ENCODE results near the gene MAD2L1BP. TPM values are rescaled to one million over a fixed set of nuclear protein-coding genes. Genes with fewer than 3 reads are reported as not detected.

The MAD2L1BP gene
- total RNA-seq, 1 experiment from 2014 or later = 46.3 TPM

DNA sequence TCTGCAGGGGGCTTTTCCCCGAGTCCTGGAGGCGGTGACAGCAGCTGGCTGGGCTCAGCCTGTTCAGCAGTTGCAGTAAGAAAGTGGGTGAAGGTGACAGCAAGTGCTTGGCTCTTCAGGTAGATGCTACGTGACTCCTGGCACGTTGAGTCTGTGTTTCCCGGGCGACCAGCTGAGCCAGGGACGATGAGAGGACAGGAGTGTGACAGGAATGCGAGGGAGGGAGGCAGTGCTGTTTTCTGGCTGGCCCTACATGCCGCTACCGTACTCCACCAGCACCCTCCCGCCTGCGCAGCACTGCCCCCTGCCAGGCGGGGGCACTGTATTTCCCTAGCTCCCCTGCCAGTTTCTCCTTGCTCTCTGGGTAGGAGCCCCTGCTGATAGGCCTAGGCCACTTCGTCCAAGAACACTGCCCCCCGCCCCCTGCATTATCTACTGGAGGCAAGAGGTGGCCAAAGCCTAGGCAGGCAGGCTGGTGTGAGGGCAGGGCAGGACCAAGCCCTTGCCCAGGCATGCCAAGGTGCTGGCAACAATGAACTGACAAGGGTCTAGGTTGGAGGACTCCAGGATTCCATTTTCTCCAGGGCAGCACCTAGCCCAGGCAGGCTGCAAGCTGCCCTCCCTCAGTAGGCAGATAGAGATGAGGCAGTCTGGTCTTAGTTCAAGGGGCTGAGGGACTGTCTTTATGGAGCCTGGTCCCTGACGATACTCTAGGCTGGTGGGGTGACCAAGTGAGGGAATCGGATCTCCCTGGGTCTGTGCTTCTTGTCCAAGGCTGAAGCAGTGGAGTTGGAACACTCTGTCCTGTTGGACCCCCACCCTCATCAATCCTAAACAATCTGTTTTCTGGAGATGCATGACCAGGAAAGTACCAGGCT is 32.8 kb downstream of the MAD2L1BP start:
- no peak overlapping the region for H2BK120ac ChIP-seq (ENCODE audit: low read depth, low read length, poor library complexity, severe bottlenecking)
- H3K27ac Mint-ChIP-seq = peak overlapping the region; percentile 27 to 85 (median 44); a peak in 4 of 7 replicates

More for the DNA sequence above, 32.8 kb downstream of the MAD2L1BP start:
- H3K4me2 ChIP-seq (ENCODE audit: insufficient read depth, insufficient read length, low read length) = peak overlapping the region; percentile 5
- no CpG with 5 or more reads among the region's 17 CpGs for WGBS (ENCODE audit: extremely low coverage, insufficient read length, low lambda C conversion rate)
- no peak overlapping the region for H3K23ac ChIP-seq (ENCODE audit: insufficient read length, low read depth, low read length)
- H3K56ac ChIP-seq (ENCODE audit: insufficient read length, low read depth, low read length) = no peak overlapping the region
- no peaks in the 10 kb centered on the region for H3K9me3 ChIP-seq (ENCODE audit: control insufficient read depth, low read depth, low read length)
- H3K18ac ChIP-seq (ENCODE audit: insufficient read length, low read depth, low read length) = peak overlapping the region; percentile 4
- H3K9me3 Mint-ChIP-seq = no peaks in the 10 kb centered on the region; a peak in 2 of 5 replicates
- peaks cover 32 to 39% of the 10 kb centered on the region in 2 experiments for H3K4me1 Mint-ChIP-seq
- H3K36me3 Mint-ChIP-seq (ENCODE audit: insufficient read depth in 1 of 3, low read depth in 3 of 3) = peaks cover 11 to 32% (median 29%) of the 10 kb centered on the region in 3 experiments
- peak overlapping the region; percentile 39 to 63; a peak in 4 of 5 replicates for H3K4me3 Mint-ChIP-seq
- H2AFZ ChIP-seq (ENCODE audit: low read length) = no peak overlapping the region
- no peak overlapping the region for H3T11ph ChIP-seq (ENCODE audit: low read length)
- no peak overlapping the region for H3K27ac ChIP-seq (ENCODE audit: insufficient read length, low read depth, low read length)
- DNase-seq = peak; percentile 88
- no peak overlapping the region for H4K5ac ChIP-seq (ENCODE audit: insufficient read length, low read depth, low read length)
- H3K4ac ChIP-seq (ENCODE audit: low read depth, low read length) = no peak overlapping the region
- H4K20me1 ChIP-seq (ENCODE audit: control insufficient read depth, insufficient read depth, insufficient read length) = no peaks in the 10 kb centered on the region
- no peak overlapping the region; the same call in 1 of the 2 replicates for H3K14ac ChIP-seq (ENCODE audit: insufficient read depth, low read length)
- no peak overlapping the region for H4K8ac ChIP-seq (replicated peaks; ENCODE audit: insufficient read length, low read depth, low read length)
- H2AK5ac ChIP-seq (ENCODE audit: insufficient read length, low read length) = no peak overlapping the region
- no peak overlapping the region for H2BK20ac ChIP-seq (ENCODE audit: low read depth, low read length, poor library complexity, severe bottlenecking)
- no peak overlapping the region for H2BK12ac ChIP-seq (ENCODE audit: insufficient read length, low read depth, low read length)
- no peaks in the 10 kb centered on the region for H3K23me2 ChIP-seq (ENCODE audit: insufficient read length, low read depth, low read length, poor library complexity, severe bottlenecking)
- no peaks in the 10 kb centered on the region for H3K79me1 ChIP-seq (ENCODE audit: insufficient read depth, low read depth, low read length, poor library complexity, severe bottlenecking)
- peaks cover 18% of the 10 kb centered on the region for H3K27me3 Mint-ChIP-seq (ENCODE audit: low read depth)
- H3K4me1 ChIP-seq (ENCODE audit: insufficient read depth, low read length) = peaks cover 4% of the 10 kb centered on the region
- no peak overlapping the region for H4K91ac ChIP-seq (ENCODE audit: insufficient read length, low read depth, low read length)
- TF ChIP-seq CTCF (conservative IDR thresholded peaks at IDR 0.05) = peak; percentile 58; the same call in 2 of the 3 replicates
- H2BK15ac ChIP-seq (ENCODE audit: low read depth, low read length) = no peak overlapping the region
- H2BK5ac ChIP-seq (ENCODE audit: insufficient read length, low read length) = no peak overlapping the region
- no peaks in the 10 kb centered on the region for H3K79me2 ChIP-seq (ENCODE audit: insufficient read depth, low read length)
- H3K27me3 ChIP-seq (ENCODE audit: insufficient read depth, low read length) = no peaks in the 10 kb centered on the region
- no peak overlapping the region for H3K9ac ChIP-seq (ENCODE audit: extremely low read depth, insufficient read length, low read length)
